Trophoblast cell (in vitro differentiated cells and primary cell): ENCODE measurements around the gene GUK1.

Experiments used
- DNase-seq, 2 donors: peaks; one replicate each; pipeline ENCODE4 v3.0.0-alpha.2; 2016
- H2AFZ ChIP-seq: 2 replicates; pipeline ENCODE4 v1.6.1; 2013; ENCODE audit warnings: low read length, moderate library complexity, mild to moderate bottlenecking; ENCODE audit not compliant: insufficient read depth, poor library complexity
- H2AK5ac ChIP-seq: 2 replicates; pipeline ENCODE4 v1.6.1; 2013; ENCODE audit warnings: mild to moderate bottlenecking, low read length
- H2BK120ac ChIP-seq: 2 replicates; pipeline ENCODE4 v1.6.1; 2013; ENCODE audit warnings: low read length, mild to moderate bottlenecking, moderate library complexity; ENCODE audit not compliant: insufficient read depth, poor library complexity
- H2BK12ac ChIP-seq: 2 replicates; pipeline ENCODE4 v1.6.1; 2013; ENCODE audit warnings: mild to moderate bottlenecking, low read length, moderate library complexity
- H2BK5ac ChIP-seq: 2 replicates; pipeline ENCODE4 v1.6.1; 2013; ENCODE audit warnings: low read length, low read depth, moderate library complexity, mild to moderate bottlenecking; ENCODE audit not compliant: poor library complexity
- H3K14ac ChIP-seq: 2 replicates; pipeline ENCODE4 v1.6.1; 2013; ENCODE audit warnings: mild to moderate bottlenecking, low read length
- H3K18ac ChIP-seq: 2 replicates; pipeline ENCODE4 v1.6.1; 2013; ENCODE audit warnings: mild to moderate bottlenecking, low read length
- H3K23ac ChIP-seq: 2 replicates; pipeline ENCODE4 v1.6.1; 2013; ENCODE audit warnings: low read length
- H3K27ac ChIP-seq: 2 replicates; pipeline ENCODE4 v1.5.1; 2013; ENCODE audit warnings: low read depth, mild to moderate bottlenecking, inconsistent platforms, low read length, moderate library complexity
- H3K27me3 ChIP-seq: 2 replicates; pipeline ENCODE4 v1.6.1; 2013; ENCODE audit warnings: inconsistent platforms, mild to moderate bottlenecking, low read length, moderate library complexity; ENCODE audit not compliant: insufficient read depth
- H3K36me3 ChIP-seq, 2 experiments: 1 replicate in 1 of 2; 2 replicates in 1 of 2; pipeline ENCODE4 v1.6.1; 2013; ENCODE audit warnings: low read length in 2 of 2, mild to moderate bottlenecking in 2 of 2, moderate library complexity in 1 of 2; ENCODE audit not compliant: insufficient read depth in 2 of 2, control insufficient read depth in 1 of 2
- H3K4ac ChIP-seq: 2 replicates; pipeline ENCODE4 v1.6.1; 2013; ENCODE audit warnings: low read depth, mild to moderate bottlenecking, low read length, moderate library complexity
- H3K4me1 ChIP-seq, 2 experiments: 1 replicate in 1 of 2; 2 replicates in 1 of 2; pipeline ENCODE4 v1.6.1; 2013; ENCODE audit warnings: low read length in 2 of 2, mild to moderate bottlenecking in 2 of 2, moderate library complexity in 1 of 2; ENCODE audit not compliant: insufficient read depth in 2 of 2, control insufficient read depth in 1 of 2
- H3K4me2 ChIP-seq: 2 replicates; pipeline ENCODE4 v1.6.1; 2013; ENCODE audit warnings: inconsistent platforms, mild to moderate bottlenecking, low read length, moderate library complexity
- H3K4me3 ChIP-seq: 2 replicates; pipeline ENCODE4 v1.5.1; 2013; ENCODE audit warnings: mild to moderate bottlenecking, low read depth, low read length, inconsistent platforms
- H3K79me1 ChIP-seq: one replicate; pipeline ENCODE4 v1.6.1; 2013; ENCODE audit warnings: low read length
- H3K79me2 ChIP-seq: 2 replicates; pipeline ENCODE4 v1.6.1; 2013; ENCODE audit warnings: low read length, mild to moderate bottlenecking; ENCODE audit not compliant: control insufficient read depth, insufficient read depth, poor library complexity
- H3K9ac ChIP-seq: 2 replicates; pipeline ENCODE4 v1.6.1; 2013; ENCODE audit warnings: mild to moderate bottlenecking, low read length
- H3K9me3 ChIP-seq: 2 replicates; pipeline ENCODE4 v1.6.1; 2013; ENCODE audit warnings: low read depth, mild to moderate bottlenecking, control low read depth, inconsistent platforms, low read length; ENCODE audit not compliant: insufficient read depth
- H4K12ac ChIP-seq: 2 replicates; pipeline ENCODE4 v1.6.1; 2013; ENCODE audit warnings: low read depth, mild to moderate bottlenecking, low read length, moderate library complexity
- H4K8ac ChIP-seq: 2 replicates; pipeline ENCODE4 v1.6.1; 2013; ENCODE audit warnings: low read depth, mild to moderate bottlenecking, low read length, moderate library complexity
- H4K91ac ChIP-seq: one replicate; pipeline ENCODE4 v1.6.1; 2013; ENCODE audit warnings: low read depth, mild to moderate bottlenecking, low read length, moderate library complexity
- whole genome bisulfite sequencing: extraction: QIAGEN DNeasy Blood & Tissue Kit; methylation state at CpG from one replicate; pipeline ENCODE4 v1.1.7; 2013; ENCODE audit warnings: missing lambda C conversion rate; ENCODE audit not compliant: insufficient read length, insufficient coverage; ENCODE audit errors: extremely low coverage; 5-methylcytosine and 5-hydroxymethylcytosine counted together

GUK1 gene

GRCh38 chr1:228148196-228148861 is 8.2 kb downstream of the GUK1 start:
- Histone ChIP-seq H3K79me2 (peaks cover 7% of the 10 kb centered on the region), H4K91ac (no peak overlapping the region), H2BK120ac (no peak overlapping the region), H2BK5ac (no peak overlapping the region), H3K4me1 (peaks cover 22 to 23% of the 10 kb centered on the region in 2 experiments), H3K27me3 (no peaks in the 10 kb centered on the region), H3K9me3 (peaks cover 4% of the 10 kb centered on the region), H2AFZ (no peak overlapping the region), H3K36me3 (peaks cover 37 to 44% of the 10 kb centered on the region in 2 experiments), H3K4ac (no peak overlapping the region), H3K27ac (no peak overlapping the region), H3K4me3 (no peak overlapping the region), H3K4me2 (no peak overlapping the region), H4K8ac (no peak overlapping the region), H3K23ac (no peak overlapping the region), H3K79me1 (peaks cover 11% of the 10 kb centered on the region), H3K14ac (no peak overlapping the region), H2BK12ac (no peak overlapping the region), H3K18ac (no peak overlapping the region), H2AK5ac (no peak overlapping the region), H4K12ac (no peak overlapping the region), H3K9ac (no peak overlapping the region)
- WGBS: no CpG with 5 or more reads among the region's 18 CpGs
- no peak for DNase-seq

GRCh38 chr1:228148935-228149405 is 8.9 kb downstream of the GUK1 start:
- peak overlapping the region; percentile 15 for H3K27ac ChIP-seq
- H3K9ac ChIP-seq: no peak overlapping the region
- no CpG with 5 or more reads among the region's 8 CpGs for WGBS
- H3K14ac ChIP-seq: peak overlapping the region; percentile 62
- H2AFZ ChIP-seq: no peak overlapping the region
- H3K4me1 ChIP-seq: peaks cover 22 to 23% of the 10 kb centered on the region in 2 experiments
- no peak for DNase-seq
- peaks cover 3% of the 10 kb centered on the region for H3K79me2 ChIP-seq
- H2AK5ac ChIP-seq: peak overlapping the region; percentile 80
- H3K23ac ChIP-seq: no peak overlapping the region
- peaks cover 37 to 42% of the 10 kb centered on the region in 2 experiments for H3K36me3 ChIP-seq
- peak overlapping the region; percentile 42 for H2BK5ac ChIP-seq
- peak overlapping the region; percentile 66 for H4K8ac ChIP-seq
- peak overlapping the region; percentile 35 for H2BK120ac ChIP-seq
- H3K4me2 ChIP-seq: no peak overlapping the region
- H4K12ac ChIP-seq: peak overlapping the region; percentile 13
- H3K79me1 ChIP-seq: peaks cover 11% of the 10 kb centered on the region
- peak overlapping the region; percentile 63 for H4K91ac ChIP-seq
- H3K4ac ChIP-seq: no peak overlapping the region
- H3K18ac ChIP-seq: peak overlapping the region; percentile 82
- peaks cover 4% of the 10 kb centered on the region for H3K9me3 ChIP-seq
- H2BK12ac ChIP-seq: peak overlapping the region; percentile 13
- H3K27me3 ChIP-seq: no peaks in the 10 kb centered on the region
- H3K4me3 ChIP-seq: no peak overlapping the region

GRCh38 chr1:228149406-228150119 is 9.5 kb downstream of the GUK1 start, which contains the start of gene GJC2:
Gene GJC2 (plus strand): TSS chr1:228149930. CDS start chr1:228157759, 7,829 bp downstream.
- Histone ChIP-seq H4K8ac (peak within 1 kb of the TSS; percentile 66), H3K27ac (peak within 1 kb of the TSS; percentile 51), H3K23ac (no peak within 1 kb of the TSS), H2AFZ (peak within 1 kb of the TSS; percentile 17), H3K4me1 (peaks cover 21 to 22% of the 10 kb centered on the region in 2 experiments), H4K12ac (peak within 1 kb of the TSS; percentile 16), H2BK120ac (peak within 1 kb of the TSS; percentile 61), H3K79me2 (peaks cover 3% of the 10 kb centered on the region), H3K18ac (peak within 1 kb of the TSS; percentile 82), H3K27me3 (no peaks in the 10 kb centered on the region), H3K79me1 (peaks cover 11% of the 10 kb centered on the region), H3K4me3 (no peak within 1 kb of the TSS), H3K4me2 (no peak within 1 kb of the TSS), H2AK5ac (peak within 1 kb of the TSS; percentile 80), H2BK5ac (peak within 1 kb of the TSS; percentile 42), H3K9ac (no peak within 1 kb of the TSS), H3K4ac (peak within 1 kb of the TSS; percentile 43), H4K91ac (peak within 1 kb of the TSS; percentile 63), H3K36me3 (peaks cover 37 to 42% of the 10 kb centered on the region in 2 experiments), H3K14ac (peak within 1 kb of the TSS; percentile 62), H2BK12ac (peak within 1 kb of the TSS; percentile 37), H3K9me3 (peaks cover 2% of the 10 kb centered on the region)
- WGBS: no CpG with 5 or more reads among the region's 17 CpGs
- DNase-seq: no peak

- Histone ChIP-seq H3K9me3 (peaks cover 2% of the 10 kb centered on the region), H4K91ac (peak overlapping the region; percentile 32), H4K12ac (peak overlapping the region; percentile 16), H3K14ac (peak overlapping the region; percentile 49), H2AK5ac (peak overlapping the region; percentile 50), H2BK5ac (no peak overlapping the region), H3K27me3 (no peaks in the 10 kb centered on the region), H3K4ac (peak overlapping the region; percentile 43), H3K9ac (no peak overlapping the region), H3K4me3 (no peak overlapping the region), H2BK120ac (peak overlapping the region; percentile 61), H2AFZ (peak overlapping the region; percentile 17), H3K18ac (peak overlapping the region; percentile 42), H3K4me2 (no peak overlapping the region), H2BK12ac (peak overlapping the region; percentile 37), H3K23ac (no peak overlapping the region), H3K79me2 (peaks cover 3% of the 10 kb centered on the region), H4K8ac (peak overlapping the region; percentile 17), H3K27ac (no peak overlapping the region), H3K36me3 (peaks cover 36 to 42% of the 10 kb centered on the region in 2 experiments), H3K4me1 (peaks cover 21 to 22% of the 10 kb centered on the region in 2 experiments), H3K79me1 (peaks cover 11% of the 10 kb centered on the region)
- no CpG with 5 or more reads among the region's 7 CpGs for WGBS
- no peak for DNase-seq
These were observed 10.0 kb downstream of the GUK1 start for GRCh38 chr1:228150120-228150460.
